ENCODE results near the gene PFN3.
A peak's percentile ranks its signal among the peaks of the same experiment; 100 is the strongest.

GRCh38 chr5:177403102-177403791 lies 2.8 kb upstream of the PFN3 start:
- TF ChIP-seq, protein P1, sequence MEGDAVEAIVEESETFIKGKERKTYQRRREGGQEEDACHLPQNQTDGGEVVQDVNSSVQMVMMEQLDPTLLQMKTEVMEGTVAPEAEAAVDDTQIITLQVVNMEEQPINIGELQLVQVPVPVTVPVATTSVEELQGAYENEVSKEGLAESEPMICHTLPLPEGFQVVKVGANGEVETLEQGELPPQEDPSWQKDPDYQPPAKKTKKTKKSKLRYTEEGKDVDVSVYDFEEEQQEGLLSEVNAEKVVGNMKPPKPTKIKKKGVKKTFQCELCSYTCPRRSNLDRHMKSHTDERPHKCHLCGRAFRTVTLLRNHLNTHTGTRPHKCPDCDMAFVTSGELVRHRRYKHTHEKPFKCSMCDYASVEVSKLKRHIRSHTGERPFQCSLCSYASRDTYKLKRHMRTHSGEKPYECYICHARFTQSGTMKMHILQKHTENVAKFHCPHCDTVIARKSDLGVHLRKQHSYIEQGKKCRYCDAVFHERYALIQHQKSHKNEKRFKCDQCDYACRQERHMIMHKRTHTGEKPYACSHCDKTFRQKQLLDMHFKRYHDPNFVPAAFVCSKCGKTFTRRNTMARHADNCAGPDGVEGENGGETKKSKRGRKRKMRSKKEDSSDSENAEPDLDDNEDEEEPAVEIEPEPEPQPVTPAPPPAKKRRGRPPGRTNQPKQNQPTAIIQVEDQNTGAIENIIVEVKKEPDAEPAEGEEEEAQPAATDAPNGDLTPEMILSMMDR (IDR thresholded peaks at IDR 0.05) = no peak
- peak in 1 of 4 donors; percentile 37 for TF ChIP-seq POLR2A (IDR thresholded peaks at IDR 0.05)
